D721Med (cell line): Measurements from ENCODE around the gene DROSHA.

Experiments used
- DNase-seq: peaks from one replicate; pipeline ENCODE4 v3.0.0; 2011; ENCODE audit warnings: low spot score; ENCODE audit not compliant: insufficient read length
- FAIRE-seq: peaks from 2 replicates; lab custom pipeline; 2011; peaks lifted over from hg19 to GRCh38; lab: Jason Lieb, UNC
- TF ChIP-seq, protein P1 (sequence below): IDR thresholded peaks from 2 replicates; pipeline ENCODE4 v1.5.1; 2012; ENCODE audit warnings: mild to moderate bottlenecking, control low read depth; ENCODE audit not compliant: insufficient read depth; ENCODE audit errors: missing control alignments

Gene DROSHA

DNA sequence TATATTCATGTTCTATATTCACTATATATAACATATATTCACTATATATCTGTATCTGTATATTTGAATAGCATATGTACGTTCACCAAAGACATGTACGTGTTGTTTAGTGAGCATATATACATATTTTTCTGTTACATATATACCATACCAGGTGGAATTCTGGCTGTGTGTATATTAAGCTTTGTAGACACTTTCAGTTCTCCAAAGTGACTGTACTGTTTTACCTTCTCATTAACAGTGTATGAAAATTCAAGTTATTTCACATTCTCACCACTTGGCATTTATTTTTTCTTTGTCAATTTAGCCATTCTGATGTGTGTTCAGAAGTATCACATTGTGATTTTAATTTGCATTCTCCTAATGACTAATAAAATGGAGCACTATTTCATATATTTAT lies 52.2 kb downstream of the DROSHA start:
- DNase-seq (no peak), FAIRE-seq (no peak)
- TF ChIP-seq, protein P1, sequence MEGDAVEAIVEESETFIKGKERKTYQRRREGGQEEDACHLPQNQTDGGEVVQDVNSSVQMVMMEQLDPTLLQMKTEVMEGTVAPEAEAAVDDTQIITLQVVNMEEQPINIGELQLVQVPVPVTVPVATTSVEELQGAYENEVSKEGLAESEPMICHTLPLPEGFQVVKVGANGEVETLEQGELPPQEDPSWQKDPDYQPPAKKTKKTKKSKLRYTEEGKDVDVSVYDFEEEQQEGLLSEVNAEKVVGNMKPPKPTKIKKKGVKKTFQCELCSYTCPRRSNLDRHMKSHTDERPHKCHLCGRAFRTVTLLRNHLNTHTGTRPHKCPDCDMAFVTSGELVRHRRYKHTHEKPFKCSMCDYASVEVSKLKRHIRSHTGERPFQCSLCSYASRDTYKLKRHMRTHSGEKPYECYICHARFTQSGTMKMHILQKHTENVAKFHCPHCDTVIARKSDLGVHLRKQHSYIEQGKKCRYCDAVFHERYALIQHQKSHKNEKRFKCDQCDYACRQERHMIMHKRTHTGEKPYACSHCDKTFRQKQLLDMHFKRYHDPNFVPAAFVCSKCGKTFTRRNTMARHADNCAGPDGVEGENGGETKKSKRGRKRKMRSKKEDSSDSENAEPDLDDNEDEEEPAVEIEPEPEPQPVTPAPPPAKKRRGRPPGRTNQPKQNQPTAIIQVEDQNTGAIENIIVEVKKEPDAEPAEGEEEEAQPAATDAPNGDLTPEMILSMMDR = no peak

- DNase-seq (no peak), FAIRE-seq (no peak)
- TF ChIP-seq, protein P1 = no peak
These were observed 53.0 kb downstream of the DROSHA start for GRCh38 chr5:31478901-31479300.

GRCh38 chr5:31477971-31478370 lies 53.9 kb downstream of the DROSHA start:
- TF ChIP-seq, protein P1 = no peak
- no peak for FAIRE-seq
- DNase-seq = no peak

DNA sequence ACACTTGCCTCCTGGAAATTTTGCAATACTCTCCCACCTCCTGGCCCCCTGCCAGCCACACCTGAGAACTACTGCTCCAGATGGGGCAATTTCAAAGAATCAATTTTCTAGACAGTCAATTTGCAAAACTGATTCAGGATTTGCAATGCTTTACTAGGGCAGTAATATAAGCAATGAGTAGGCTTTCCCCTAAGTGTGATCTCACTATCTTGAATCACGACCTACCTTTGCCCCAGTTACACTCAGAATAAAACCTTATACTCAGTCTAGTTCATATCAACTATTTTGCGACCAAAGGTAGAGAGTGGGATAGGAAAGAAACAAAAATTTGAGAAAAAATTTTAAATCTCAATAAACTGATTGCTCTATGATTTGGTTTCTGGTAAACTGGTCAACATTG lies 54.4 kb downstream of the DROSHA start:
- FAIRE-seq (no peak), DNase-seq (no peak)
- TF ChIP-seq, protein P1 = no peak

- no peak for FAIRE-seq
- TF ChIP-seq, protein P1 = no peak
- DNase-seq = no peak
These were observed 55.2 kb downstream of the DROSHA start for GRCh38 chr5:31476738-31477141.

DNA sequence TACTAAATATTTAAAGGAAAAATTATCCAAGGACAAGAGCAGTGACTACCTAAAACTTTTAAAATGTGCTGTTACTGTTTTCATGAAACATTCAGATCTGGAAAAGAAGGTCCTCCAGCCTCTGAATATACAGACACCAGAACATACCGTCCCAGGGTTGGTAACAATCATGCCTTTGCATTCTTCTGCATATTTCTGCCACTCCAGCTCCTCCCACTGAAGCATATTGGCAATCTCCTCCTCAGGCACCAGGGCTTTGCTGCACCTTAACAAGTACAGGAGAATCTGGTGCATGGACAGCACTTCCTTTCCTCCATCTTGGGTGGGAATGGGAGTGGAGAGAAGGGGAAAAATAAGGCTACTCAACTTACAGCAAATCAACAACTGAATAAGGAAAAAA lies 60.0 kb downstream of the DROSHA start:
- TF ChIP-seq, protein P1 = no peak
- FAIRE-seq (no peak), DNase-seq (no peak)

DNA sequence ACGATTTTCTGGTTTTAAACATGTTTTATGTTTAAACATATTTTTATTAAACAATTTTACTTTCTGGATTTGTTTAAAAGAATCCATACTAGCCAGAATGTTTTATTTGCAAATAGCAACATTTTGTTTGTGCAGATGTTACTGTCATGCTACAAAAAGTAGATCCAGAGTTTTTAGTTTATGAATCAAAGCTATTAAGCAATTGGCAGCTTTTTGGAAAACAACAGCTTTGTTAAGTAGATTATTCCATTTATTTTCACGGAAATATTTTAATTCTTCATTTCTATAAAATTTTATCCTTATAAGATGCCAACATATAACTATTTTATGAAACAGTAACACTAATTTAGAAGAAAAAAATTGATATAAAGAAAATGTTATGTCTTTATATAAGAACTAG lies 60.9 kb downstream of the DROSHA start:
- DNase-seq (no peak), FAIRE-seq (no peak)
- TF ChIP-seq, protein P1 = no peak
